NCI-H2029 (cell line): Measurements from ENCODE around the gene BIVM.
"Not testable (repeated sequence)": the region's sequence is repeated elsewhere in the genome, so short reads cannot be mapped to it uniquely, and the experiment has no call there.

Experiments
- DNase-seq: peaks from one replicate; lab custom pipeline; 2025; lab: John Stamatoyannopoulos, UW

The BIVM gene, protein sequence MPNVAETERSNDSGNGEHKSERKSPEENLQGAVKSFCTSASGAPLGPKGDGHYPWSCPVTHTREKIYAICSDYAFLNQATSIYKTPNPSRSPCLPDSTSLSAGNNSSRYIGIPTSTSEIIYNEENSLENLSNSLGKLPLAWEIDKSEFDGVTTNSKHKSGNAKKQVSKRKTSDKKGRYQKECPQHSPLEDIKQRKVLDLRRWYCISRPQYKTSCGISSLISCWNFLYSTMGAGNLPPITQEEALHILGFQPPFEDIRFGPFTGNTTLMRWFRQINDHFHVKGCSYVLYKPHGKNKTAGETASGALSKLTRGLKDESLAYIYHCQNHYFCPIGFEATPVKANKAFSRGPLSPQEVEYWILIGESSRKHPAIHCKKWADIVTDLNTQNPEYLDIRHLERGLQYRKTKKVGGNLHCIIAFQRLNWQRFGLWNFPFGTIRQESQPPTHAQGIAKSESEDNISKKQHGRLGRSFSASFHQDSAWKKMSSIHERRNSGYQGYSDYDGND

GRCh38 chr13:102798581-102799425 lies at the start of gene BIVM, which contains the start of gene POGLUT2:
Gene BIVM (plus strand): TSS chr13:102799119. CDS start chr13:102807268, 8,149 bp downstream.
Gene POGLUT2 (minus strand): TSS chr13:102798976. CDS start chr13:102798670, 306 bp downstream.
- peak; percentile 60 for DNase-seq

GRCh38 chr13:102751886-102752285 lies 47.0 kb upstream of the BIVM start:
- DNase-seq: no peak

- DNase-seq: no peak
These were observed 41.9 kb upstream of the BIVM start for GRCh38 chr13:102757006-102757405.

DNA sequence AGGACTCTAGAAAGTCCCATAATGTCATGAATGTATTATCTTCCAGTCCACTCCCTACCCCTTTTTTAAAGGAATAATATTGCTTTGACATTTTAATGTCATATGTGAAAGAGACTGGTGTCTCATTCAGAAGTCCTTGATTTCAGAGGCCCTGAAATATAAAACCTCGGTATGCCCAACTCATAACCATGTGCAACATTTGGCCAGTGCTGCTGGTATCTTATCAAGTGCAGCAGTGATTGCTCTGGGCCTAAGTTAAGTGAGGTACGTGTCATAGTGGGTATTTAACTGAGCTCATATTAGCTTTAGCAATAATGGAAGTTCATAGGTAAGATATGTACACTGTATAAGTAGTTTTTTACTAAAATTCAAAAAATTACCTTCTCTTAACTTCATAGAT lies 40.1 kb upstream of the BIVM start:
- DNase-seq: no peak

DNA sequence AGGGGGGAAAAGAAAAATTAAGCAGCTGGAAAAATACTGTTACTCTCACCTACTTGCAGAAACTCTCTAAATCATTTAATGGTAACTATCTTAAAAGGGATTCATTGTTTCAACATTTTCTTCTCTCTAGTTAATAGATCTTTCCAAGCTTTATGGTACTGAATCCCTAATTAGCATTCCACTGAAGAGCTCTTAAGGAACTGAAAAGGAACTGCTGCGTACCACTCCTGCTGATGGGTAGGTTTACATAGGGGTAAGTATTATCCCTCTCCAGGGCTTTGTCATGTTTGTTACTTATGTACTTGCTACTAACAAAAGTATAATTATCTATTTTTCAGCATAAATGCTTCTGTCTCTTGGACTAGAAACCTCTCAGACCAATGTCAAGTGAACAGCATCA lies 37.8 kb upstream of the BIVM start:
- DNase-seq: no peak

DNA sequence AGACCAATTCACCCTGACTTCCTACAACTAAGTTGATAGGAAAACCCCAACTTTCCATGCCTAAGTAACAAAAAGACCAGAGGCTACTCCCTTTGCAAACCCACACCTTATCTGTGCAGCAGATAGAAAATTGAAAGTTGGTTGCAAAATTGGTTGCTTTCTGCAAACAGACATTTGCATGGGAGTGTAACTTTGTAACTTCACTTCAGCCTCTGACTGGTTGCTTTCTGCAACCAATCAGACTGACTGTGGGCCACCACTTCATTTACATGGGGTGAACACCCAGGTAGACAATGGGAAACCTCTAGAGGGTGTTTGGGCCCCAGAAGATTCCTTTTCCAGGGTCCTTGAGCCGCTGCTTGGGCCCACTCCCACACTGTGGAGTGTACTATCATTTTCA lies 35.2 kb upstream of the BIVM start:
- no peak for DNase-seq

- no peak for DNase-seq
These were observed 30.0 kb upstream of the BIVM start for GRCh38 chr13:102768909-102769308.

- no peak for DNase-seq
These were observed 29.2 kb upstream of the BIVM start for GRCh38 chr13:102769679-102770078.

- no peak for DNase-seq
These were observed 28.5 kb upstream of the BIVM start for GRCh38 chr13:102770435-102770834.

- DNase-seq: no peak
These were observed 27.4 kb upstream of the BIVM start for GRCh38 chr13:102771298-102772041.

- DNase-seq: no peak
These were observed 26.9 kb upstream of the BIVM start for GRCh38 chr13:102772042-102772425.

DNA sequence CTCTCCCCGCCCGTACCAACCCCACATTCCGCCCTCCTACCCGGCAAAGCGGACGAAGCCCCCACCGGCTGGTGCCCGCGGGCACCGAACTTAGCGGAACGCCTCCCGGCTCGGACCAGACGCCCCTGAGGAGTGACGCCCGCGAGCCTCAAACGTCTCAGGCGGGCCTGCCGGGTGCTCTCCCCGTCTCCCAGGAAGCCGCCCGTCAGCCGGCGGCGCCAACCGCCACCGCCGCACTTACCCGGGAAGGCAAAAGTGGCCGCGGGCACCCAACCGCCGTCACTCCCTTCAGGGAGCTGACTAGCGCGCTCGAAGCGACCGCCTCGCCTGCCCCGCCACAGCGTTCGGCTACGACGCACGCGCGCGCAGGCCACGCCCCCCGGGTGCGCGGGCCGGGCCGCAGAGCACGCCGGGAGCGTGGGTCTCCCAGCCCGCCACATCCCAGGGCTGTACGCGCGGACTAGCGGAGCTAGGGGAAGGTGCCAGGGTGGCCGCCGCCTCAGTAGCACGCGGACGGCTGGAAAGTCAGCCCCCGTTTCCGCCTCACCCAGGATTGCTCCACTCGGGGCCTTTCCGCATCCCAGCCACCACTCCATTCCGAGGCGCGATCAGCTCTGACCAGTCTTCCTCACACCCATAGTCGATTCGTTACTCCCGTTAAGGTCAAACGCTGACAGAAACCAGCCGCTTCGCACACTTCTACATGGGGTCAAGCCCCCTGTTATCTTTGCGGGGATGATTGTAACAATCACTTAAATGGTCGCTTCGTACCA lies 25.3 kb upstream of the BIVM start, which contains the start of gene TEX30:
TEX30 (minus strand) TSS at position 346 of the 773 bp plus-strand sequence. CDS start 3,760 bp downstream, outside the sequence.
- peak; percentile 48 for DNase-seq

GRCh38 chr13:102774214-102774568 lies 24.7 kb upstream of the BIVM start:
- no peak for DNase-seq

GRCh38 chr13:102774591-102775520 lies 24.1 kb upstream of the BIVM start:
- no peak for DNase-seq

GRCh38 chr13:102776271-102776670 lies 22.6 kb upstream of the BIVM start:
- no peak for DNase-seq

DNA sequence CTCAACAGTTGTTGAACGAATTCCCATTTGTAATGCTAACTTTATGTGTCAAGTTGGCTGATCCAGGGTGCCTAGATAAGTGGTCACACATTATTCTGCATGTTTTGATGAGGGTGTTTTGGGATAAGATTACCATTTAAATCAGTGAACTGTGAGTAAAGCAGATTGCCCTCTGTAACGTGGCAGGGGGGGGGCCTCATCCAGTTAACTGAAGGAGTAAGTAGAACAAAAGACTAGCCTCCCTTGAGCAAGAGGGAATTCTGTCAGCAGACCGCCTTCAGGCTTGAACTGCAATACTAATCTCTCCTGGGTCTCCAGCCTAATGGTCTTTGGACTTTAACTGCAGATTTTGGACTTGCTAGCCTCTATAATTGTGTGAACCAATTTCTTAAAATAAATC lies 21.2 kb upstream of the BIVM start:
- no peak for DNase-seq

- DNase-seq: no peak
These were observed 19.3 kb upstream of the BIVM start for GRCh38 chr13:102779436-102780159.

GRCh38 chr13:102780656-102781055 lies 18.3 kb upstream of the BIVM start:
- DNase-seq: not testable (repeated sequence)

- DNase-seq: no peak
These were observed 17.3 kb upstream of the BIVM start for GRCh38 chr13:102781591-102781990.
